DMS114 treated with DMSO at 0.1 percent for 48 hours (cell line): ENCODE results near the gene FAM83E.
"Not testable (repeated sequence)": the region's sequence is repeated elsewhere in the genome, so short reads cannot be mapped to it uniquely, and the experiment has no call there.

Experiments
- DNase-seq: peaks from one replicate; lab custom pipeline; 2025; ENCODE audit not compliant: unreplicated experiment; lab: John Stamatoyannopoulos, UW

The FAM83E gene

GRCh38 chr19:48641850-48642249 is 27.0 kb upstream of the FAM83E start:
- no peak for DNase-seq

DNA sequence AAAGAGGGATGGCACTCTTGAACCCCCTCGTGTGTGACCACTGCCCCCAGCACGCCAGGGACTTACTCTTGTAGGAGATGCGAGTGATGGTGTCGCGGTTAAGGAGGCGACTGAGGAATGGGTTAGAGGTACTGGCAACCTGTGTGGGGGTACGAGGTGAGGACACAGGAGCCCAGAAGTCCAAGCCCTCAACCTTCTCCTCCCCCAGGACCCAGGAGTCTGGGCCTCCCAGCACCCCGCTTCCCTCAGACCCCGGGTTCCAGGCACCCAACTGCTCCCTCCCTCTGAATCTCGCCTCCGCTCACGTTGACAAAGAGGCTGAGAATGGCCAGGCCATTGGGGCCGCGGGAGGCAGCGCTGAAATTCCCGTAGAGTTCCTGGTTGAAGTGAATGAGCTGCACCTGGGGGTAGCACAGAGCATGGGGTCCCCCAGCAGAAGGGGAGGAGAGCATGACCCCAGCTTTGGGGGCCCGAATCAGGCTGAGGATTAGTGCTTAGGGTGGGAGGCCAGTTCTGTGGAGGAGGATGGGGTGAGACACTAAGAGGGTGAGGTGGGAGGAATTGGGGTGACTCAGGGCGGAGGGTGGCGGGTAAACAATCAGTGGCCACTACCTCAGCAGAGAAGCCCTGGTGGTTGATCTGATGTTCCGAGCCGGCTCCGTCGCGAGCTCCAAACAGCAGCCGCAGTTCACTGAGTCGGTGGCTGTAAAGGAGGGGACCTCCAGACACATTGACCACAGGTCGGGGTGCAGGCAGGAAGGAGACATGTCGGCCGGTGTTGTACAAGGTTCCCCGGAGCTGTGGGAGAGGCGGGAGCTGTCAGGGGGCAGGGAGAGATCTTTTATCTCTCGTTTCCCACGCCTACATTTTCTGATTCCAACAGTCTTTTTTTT is 24.9 kb upstream of the FAM83E start:
- no peak for DNase-seq

DNA sequence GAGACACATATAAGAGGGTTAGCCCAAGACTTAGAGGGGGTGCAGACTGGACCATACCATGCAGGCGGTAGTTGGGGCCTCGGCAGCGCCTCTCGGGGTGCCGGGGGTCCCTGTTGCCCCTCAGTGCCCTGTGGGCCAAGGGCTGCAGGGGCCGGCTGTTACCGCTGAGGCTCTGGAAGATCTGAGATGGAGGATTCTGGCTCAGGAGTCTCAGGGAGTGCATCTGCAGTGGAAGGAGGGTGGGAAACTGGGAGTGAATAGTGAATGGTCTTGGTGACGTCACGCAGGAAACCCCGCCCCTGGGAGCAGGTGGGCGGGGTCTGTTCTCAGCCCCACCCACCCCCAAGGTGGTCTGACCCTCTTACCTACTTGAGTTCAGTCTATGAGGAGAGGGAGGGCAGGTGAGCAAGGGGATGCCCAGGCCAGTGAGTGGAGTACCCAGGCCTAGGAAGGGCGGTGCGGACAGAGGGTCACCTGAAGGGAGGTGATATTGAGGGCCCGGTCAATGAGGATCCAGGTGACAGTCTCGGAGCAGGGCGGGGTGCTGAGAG is 24.0 kb upstream of the FAM83E start:
- DNase-seq, result no peak

DNA sequence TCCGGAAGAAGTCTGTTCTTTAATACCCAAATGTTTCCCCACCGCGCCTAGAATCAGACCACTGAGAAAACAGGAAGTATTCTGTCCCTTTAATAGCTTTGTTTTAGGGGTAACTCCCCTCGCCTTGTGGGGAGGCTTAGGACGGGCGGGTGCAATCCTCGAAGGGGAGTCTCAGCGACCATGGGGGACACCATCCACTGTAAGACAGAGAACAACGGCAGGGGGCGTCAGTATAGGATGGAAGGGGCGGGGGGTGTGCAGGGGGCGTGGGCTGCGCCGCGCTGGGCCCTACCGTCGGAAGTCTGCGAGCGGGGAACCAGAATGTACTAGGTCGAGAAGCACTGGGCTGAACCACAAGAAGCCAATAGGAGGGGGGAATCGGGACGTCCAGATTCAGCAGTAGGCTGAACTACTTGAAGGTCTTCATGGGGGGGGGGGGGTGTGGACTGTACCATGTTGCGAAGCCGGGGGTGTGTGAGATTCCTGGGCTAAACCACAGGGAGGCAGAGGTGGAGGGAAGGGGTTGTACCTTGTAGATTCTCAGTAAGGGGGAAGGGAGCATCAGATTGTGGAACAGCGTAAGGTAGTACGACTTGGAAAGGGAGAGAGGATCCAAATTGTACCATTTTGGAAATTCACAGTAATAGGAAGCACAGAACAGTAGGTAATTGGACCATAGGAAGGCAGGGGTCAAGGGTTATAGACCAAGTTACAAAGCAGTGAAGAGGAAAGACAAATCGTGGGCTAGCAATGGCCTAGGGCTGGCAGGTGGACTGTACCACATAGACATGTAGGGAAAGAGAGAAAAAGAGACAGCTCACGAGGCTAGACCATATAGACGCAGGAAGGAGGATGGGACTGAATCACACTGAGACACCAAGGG is 23.3 kb upstream of the FAM83E start:
- peak; percentile 64 for DNase-seq

DNA sequence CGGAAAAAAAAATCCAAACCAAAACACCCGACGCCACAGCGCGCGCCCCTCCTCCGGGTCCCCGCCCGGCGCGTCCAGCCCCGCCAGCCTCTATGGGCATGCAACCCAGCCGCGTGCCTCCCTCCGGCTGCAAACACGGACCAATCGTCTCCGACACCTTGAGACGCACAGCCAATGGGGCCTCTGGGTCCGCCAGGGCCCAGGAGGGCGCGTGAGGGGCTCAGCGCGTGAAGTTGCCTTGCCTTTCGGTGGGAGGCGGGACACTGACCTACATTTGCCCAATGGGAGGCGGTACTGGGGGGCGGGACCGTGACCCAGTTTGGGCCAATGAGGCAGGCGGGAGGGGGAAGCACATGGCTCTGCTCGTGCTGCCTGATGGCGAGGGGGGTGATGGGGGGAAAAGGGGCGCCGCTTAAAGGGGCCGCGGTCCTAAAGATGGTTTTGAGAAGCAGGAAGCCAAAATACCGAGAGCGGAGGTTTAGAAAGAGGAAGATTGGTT is 22.6 kb upstream of the FAM83E start:
- DNase-seq, result peak; percentile 91

DNA sequence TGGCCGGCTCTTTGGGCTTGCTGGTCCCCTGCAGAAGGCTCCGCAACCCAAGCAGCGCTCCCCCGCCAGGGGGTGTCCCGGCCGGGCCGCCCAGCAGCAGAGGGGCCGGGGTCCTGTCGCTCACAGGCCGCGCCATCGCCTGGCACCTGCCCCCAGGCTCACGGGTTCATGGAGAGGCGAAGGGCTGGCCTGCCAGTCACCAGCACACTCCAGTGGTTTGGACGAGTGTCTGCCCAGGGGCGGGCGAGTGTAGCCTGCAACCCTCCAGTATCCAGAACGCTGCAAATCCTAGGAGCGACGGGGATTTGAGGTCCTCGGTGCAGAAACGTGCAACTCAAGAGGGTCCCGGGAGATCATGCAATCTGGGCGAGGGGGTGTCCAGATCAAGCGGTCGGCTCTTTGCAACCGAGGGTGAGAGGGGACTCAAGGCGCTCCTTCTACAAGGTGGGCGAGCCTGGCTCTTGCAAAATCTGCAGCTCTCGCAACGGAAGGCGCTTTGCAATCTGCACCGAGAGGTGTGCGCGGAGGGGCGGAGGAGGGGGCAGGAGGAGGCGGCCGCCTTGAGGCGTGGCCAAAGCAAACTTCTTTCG is 22.1 kb upstream of the FAM83E start, which contains the start of gene DBP:
Gene DBP, minus strand, starts transcription at position 521 of the 590 bp plus-strand sequence. Its CDS starts 385 bp downstream, at position 136.
- DNase-seq, result no peak

DNA sequence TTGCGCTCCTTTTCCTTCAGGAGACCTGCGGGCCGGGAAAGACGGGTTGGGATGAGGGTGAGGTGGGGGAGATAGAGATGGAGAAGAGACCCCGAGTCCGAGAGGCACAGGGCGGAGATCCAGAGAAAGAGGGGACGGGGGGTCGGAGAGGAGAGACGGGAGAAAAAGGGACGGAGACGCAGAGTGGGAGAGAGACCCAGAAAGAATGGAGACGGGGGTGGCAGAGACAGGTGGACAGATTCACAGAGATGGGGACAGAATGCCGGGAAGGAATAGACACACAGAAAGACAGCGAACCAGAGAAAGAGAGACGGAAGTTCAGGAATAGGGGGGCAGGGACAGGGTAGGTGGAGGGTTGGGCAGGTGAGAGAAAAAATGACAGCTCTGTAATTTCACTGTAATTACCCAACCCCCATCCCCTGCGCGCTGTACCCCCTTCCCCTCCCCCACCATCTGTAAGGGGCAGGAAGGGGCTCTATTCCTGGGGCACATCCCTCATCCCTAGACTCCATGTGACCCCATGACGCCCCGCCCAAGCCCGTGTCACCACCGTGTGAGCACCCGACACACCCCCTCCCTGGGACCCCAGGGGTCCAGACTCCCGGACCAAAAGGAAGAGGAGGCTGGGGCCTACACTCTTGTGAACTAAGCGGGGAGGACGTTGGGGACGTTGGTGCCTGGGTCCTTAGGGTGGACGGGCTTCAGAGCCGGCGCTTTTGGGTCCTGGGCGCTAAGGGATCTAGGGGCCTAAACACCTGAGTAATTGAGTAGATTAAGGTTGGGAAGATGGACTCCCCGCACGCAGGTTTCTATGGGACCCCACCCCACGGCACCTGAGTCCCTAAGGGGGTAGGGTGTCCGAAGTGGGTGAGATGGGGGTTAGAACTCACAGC is 21.3 kb upstream of the FAM83E start:
- DNase-seq, result no peak

- no peak for DNase-seq
Measured at GRCh38 chr19:48635263-48635965, 20.5 kb upstream of the FAM83E start.

DNA sequence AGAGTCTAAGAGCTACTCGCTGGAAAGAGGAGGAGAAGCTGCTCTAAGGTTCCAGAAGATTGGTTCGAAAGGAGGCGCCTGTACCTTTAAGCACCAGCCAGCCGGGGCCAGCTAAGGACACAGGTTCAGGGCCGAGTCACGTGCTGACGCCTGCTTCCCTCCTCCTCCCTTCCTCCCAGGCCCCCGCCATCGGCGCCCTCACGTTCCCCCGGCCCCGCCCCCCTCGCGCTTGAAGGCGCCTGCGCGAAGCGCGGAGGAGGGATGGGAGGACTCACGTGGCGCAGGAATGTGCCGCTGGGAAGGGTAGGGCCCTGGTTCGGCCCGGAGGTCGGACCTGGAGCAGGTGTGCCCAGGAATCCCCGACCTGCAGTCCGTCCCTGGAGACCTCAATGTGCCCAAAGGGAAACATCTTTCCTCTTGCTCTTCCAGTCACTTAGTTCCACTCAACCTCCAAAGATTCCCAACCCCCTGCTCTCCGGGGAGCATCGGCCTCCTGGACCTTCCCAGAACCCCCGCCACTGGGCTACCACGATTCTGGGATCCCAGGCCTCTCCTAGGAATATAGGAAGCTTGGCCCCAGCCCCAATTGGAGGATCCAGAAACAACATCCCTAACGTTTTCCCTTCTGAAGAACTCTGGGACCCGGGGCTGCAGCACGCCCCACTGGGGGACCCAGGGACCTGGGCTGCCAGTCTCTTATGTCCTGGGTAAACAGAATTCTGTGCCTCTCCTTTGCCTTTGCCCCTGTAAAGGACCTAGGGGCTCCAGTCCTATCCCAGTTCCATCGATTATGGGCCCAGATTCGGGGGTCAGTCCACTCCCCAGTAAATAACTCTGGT is 19.8 kb upstream of the FAM83E start:
- peak; percentile 69 for DNase-seq

DNA sequence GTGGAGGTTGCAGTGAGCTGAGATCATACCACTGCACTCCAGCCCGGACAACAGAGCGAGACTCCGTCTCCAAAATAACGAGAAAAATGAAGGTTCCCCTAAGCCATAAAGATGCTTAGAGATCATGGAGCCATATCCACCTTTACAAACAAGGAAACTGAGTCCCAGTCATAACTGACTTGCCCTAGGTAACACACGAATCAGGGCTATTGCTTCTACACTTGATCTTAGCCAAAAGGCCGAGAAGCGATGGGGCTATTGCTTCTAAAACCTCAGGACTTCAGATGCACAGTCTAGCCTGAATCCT is 19.1 kb upstream of the FAM83E start:
- no peak for DNase-seq

DNA sequence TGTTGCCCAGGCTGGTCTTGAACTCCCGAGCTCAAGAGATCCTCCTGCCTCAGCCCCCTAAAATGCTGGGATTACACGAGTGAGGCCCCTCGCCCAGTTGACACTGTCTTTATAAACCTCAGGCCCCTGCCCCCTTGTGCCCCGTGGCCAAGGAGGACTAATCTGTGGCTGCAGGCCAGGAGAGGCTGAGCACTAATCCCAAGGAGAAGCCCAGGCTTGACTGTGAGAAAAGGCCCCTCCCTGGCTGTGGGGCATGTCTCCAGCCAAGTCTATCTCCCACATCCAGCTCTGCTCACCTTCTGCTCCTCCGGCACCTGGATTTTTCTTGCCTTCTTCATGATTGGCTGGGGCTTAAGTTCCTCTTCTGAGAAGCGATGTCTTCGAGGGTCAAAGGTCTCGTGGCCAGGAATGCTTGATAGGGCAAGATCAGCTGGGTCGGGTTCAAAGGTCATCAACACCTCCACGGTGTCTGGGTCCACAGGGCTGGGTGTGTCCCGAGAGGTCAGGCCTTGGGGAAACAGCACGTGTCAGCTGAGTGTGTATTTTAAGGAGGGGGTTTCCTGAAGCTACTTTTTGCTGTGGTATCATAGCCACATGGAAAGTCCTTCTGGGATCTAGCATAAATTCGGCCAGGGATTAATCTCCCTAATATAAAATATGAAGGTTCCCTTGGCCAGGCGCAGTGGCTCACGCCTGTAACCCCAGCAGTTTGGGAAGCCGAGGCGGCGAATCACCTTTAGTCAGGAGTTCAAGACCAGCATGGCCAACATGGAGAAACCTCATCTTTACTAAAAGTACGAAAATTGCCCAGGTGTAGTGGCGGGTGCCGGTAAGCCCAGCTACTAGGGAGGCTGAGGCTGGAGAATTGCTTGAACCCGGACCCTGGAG is 18.5 kb upstream of the FAM83E start:
- no peak for DNase-seq

- DNase-seq, result no peak
Measured at GRCh38 chr19:48632692-48633147, 17.8 kb upstream of the FAM83E start.

DNA sequence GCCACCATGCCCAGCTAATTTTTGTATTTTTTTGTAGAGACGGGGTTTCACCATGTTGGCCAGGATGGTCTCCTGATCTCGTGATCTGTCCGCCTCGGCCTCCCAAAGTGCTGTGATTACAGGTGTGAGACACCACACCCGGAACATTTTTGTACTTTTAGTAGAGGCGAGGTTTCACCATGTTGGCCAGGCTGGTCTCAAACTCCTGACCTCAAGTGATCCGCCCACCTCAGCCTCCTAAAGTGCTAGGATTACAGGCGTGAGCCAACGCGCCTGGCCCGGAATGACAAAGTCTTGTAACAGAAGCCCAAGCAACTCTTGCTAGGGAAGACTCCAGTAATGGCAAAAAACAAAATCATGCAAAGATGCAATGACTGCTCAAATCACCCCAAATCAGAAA is 17.4 kb upstream of the FAM83E start:
- DNase-seq, result not testable (repeated sequence)

DNA sequence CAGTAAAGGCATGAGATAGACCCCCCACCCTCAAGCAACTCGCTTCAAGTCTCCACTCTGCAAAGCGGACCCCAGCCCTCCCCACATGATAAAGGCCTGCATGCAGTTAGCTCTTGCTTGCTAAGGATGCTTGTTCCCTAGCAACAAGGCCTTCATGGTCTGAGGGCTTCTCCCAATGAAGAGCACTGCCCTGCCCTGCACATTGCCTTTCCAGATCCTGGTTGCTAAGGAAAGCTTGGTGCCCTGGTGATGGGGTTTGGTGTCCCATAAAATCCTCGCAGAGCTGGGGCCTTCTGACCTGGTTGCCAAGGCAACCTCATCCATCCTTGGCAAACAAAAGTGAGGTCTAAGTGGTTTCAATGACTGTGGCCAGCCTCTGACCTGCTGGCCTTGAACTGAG is 16.3 kb upstream of the FAM83E start:
- no peak for DNase-seq

DNA sequence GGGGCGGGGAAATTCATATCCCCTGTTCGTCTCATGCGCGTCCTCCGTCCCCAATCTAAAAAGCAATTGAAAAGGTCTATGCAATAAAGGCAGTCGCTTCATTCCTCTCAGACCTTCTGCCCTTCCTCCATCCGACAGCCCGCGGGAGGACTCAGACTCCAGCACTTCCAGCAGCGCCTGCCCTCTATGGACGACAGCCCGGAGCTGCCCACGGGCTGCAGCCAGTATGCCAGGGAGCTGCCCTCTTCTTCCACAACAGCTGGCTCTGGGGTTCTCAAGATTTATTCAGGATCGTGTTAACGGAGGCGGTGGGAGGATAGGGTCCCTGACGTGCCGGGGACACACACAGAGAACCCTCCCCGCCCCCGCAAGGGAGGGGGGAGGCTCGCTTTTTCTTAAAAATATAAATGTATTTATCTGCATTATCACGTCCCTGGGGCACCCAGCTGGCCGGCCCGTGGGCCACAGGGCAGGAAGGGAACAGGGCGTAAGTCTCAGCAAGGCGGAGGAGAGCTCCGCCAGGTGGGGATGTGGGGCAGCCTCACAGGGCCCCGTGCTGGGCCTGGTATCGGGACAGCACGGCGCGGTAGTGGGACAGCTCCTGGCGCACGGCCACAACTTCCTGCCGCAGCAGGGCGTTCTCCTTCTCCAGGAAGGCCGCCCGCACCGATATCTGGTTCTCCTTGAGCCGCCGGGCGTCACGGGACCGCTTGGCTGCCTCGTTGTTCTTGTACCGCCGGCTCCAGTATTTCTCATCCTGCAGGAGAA is 15.6 kb upstream of the FAM83E start:
- no peak for DNase-seq

DNA sequence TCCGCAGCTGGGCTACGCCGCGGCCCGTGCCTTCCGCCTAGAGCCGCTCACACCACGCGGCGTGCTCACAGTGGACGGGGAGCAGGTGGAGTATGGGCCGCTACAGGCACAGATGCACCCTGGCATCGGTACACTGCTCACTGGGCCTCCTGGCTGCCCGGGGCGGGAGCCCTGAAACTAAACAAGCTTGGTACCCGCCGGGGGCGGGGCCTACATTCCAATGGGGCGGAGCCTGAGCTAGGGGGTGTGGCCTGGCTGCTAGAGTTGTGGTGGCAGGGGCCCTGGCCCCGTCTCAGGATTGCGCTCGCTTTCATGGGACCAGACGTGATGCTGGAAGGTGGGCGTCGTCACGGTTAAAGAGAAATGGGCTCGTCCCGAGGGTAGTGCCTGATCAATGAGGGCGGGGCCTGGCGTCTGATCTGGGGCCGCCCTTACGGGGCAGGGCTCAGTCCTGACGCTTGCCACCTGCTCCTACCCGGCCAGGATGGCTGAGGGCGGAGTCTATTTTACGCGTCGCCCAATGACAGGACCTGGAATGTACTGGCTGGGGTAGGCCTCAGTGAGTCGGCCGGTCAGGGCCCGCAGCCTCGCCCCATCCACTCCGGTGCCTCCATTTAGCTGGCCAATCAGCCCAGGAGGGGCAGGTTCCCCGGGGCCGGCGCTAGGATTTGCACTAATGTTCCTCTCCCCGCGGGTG is 14.9 kb upstream of the FAM83E start:
- no peak for DNase-seq
